ENCODE data around the gene ZC3H12C.
"Not testable (repeated sequence)": the region's sequence is repeated elsewhere in the genome, so short reads cannot be mapped to it uniquely, and the experiment has no call there.

Gene ZC3H12C

DNA sequence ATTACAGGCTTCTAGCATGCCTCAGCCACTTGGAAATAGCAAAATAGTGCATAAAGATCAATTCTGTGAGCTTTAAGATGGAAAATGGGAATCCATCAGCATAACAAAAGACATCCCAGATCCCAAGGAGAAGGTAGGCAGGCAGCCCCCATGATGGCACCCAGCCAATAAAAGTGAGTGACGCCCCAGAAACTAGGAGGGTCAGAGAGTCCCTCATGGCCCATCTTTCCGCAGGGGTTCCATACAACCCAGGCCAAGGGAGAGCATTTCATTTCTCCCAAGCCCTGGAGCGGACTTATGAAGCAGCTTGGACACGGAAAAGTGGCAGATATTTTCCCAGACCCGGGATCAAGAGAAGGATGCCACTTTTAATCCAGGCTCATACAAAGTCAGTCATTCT is 93.3 kb downstream of the ZC3H12C start:
- no peak for DNase-seq

DNA sequence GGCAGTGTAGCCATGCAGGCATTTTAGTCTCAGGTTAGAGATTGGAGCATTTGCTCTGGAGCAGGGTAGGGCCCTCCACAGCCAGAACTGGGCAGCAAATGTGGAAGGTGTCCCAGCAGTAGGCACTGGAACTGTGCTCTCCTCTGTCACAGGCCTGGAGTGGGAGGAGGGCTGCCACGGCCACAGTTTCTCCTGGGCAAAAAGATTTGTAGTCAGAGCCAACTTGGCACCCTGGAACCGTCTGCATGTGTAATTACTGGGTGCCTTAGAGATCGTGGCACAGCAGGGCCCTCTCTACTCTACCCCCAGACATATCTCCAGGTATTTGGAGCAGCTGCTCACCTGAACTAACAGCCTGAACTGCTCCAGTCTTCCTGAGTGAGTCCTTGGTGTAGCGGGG is 93.7 kb downstream of the ZC3H12C start:
- DNase-seq = no peak

DNA sequence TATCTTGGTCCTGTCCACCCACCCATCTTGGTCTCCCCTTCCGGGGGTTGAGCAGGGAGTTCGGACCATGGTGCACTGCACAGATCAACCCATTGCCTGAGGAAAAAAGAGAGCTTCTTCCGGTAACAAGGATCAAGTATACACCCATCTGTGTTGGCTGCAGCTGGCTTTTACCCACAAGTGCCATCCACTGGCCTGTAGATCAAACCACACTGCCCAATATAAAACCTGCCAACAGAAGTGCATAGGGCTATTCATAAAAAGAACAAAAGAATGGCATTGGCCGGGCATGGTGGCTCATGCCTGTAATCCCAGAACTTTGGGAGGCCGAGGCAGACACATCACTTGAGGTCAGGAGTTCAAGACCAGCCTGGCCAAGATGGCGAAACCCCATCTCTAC is 94.5 kb downstream of the ZC3H12C start:
- DNase-seq = no peak

DNA sequence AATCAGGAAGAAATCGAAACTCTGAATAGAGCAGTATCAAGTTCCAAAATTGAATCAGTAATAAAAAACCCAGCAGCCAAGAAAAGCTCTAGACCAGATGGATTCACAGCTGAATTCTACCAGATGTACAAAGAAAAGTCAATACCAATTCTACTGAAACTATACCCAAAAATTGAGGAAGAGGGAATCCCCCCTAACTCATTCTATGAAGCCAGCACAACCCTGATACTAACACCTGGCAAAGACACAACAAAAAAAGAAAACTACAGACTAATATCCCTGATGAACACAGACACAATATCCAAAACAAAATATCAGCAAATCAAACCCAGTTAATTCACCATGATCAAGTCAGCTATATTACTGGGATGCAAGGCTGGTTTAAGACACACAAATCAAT is 97.7 kb downstream of the ZC3H12C start:
- DNase-seq = no peak

DNA sequence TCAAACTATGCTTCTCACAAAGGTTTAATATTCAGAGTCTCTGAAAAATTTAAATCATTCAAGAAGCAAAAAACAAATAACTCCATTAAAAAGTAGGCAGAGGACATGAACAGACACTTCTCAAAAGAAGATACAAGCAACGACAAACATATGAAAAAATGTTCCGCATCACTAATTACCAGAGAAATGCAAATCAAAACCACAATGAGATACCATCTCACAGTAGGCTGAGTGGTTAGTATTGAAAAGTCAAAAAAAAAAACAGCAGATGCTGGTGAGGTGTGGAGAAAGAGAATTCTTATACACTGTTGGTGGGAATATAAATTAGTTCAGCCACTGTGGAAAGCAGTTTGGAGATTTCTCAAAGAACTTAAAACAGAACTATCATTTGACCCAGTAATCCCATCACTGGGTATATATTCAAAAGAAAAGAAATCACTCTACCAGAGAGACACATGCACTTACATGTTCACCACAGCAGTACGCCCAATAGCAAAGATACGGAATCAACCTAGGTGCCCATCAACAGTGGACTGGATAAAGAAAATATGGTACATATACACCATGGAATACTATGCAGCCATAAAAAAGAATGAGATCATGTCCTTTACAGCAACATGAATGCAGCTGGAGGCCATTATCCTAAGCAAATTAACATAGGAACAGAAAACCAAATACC is 99.6 kb downstream of the ZC3H12C start:
- DNase-seq = not testable (repeated sequence)

DNA sequence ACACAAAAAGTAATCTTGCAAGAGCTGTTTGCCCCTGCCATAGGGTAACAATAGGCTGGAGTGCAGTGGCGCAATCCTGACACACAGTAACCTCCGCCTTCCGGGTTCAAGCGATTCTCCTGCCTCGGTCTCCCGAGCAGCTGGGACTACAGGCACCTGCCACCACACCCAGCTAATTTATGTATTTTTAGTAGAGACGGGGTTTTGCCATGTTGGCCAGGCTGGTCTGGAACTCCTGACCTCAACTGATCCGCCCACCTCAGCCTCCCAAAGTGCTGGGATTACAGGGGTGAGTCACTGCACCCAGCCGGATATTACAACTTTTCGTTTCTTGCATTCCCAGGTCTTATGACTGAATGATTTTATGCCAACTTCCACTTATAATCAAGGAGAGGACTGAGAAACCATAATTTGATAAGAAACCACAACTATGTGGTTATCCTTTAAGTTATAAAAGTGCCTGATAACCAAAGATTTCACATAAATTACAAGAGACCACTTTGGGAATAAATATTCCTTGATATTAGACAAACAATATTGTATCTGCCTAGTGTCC is 101.1 kb downstream of the ZC3H12C start:
- DNase-seq = not testable (repeated sequence)

DNA sequence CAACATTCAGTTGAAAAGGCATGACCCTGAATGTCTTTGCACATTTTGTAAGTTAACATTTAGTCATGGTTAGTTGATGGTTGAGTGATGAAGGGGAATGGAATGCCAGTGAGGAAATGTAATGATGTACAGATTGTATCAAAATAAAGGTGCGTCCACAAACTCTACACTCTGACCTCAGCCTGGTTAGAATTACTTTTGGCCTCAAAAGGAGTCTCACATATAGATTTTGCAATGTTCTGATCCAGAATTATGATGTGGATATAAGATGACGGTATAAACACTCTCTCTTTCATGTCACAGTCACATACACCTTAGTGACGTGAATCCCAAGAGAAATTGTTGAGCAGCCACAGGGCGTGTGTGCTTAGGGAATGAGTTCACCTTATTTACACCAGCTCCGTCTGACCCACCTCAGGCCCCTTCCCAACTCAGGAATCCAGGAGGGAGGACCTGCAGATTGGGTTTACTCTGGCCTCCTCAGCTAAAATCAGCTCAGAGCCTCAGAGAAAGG is 103.1 kb downstream of the ZC3H12C start:
- no peak for DNase-seq

DNA sequence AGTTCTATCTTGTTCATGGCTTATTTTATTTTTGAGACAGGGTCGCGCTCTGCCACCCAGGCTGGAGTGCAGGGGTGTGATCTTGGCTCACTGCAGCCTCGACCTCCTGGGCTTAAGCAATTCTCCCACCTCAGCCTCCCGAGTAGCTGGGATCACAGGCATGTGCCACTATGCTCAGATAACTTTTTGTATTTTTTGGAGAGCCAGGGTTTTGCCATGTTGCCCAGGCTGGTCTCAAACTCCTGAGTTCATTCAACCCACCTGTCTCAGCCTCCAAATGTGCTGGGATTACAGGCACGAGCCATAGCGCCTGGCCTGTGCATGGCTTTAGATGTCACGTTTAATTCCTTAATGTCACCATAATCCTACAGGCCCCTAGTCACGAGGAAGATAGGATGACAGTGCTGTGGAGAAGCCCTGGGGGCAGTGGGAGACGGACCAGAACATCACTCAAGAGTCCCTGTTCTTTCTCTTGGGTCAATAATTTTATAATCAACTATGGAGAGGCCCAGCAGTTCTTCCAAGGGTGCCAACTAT is 103.8 kb downstream of the ZC3H12C start:
- DNase-seq = no peak

DNA sequence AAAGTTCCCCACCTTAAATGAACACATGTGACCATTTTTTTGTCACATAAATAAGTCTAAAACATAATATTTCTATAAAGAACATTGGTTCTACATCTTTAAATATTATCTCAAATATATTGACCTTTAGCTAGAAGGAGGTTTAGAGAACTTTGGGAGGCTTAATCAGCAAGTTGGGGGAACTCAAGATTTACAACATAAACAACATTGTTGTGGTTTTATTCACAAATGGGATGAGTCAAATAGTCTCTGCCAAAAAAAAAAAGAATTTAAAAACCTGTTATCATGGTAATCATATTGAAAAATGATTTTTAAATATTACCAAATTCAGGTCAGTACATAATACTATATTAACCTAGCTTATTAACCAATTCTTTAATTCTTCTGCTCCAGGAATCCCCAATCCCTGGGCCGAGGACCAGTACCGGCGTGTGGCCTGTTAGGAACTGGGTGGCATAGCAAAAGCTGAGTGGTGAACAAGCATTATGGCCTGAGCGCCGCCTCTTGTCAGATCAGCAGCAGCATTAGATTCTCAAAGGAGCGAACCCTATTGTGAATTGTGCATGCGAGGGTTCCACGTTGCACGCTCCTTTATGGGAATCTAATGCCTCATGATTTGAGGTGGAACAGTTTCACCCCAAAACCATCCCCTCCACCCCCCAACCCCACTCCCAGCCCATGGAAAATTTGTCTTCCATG is 105.0 kb downstream of the ZC3H12C start:
- no peak for DNase-seq

DNA sequence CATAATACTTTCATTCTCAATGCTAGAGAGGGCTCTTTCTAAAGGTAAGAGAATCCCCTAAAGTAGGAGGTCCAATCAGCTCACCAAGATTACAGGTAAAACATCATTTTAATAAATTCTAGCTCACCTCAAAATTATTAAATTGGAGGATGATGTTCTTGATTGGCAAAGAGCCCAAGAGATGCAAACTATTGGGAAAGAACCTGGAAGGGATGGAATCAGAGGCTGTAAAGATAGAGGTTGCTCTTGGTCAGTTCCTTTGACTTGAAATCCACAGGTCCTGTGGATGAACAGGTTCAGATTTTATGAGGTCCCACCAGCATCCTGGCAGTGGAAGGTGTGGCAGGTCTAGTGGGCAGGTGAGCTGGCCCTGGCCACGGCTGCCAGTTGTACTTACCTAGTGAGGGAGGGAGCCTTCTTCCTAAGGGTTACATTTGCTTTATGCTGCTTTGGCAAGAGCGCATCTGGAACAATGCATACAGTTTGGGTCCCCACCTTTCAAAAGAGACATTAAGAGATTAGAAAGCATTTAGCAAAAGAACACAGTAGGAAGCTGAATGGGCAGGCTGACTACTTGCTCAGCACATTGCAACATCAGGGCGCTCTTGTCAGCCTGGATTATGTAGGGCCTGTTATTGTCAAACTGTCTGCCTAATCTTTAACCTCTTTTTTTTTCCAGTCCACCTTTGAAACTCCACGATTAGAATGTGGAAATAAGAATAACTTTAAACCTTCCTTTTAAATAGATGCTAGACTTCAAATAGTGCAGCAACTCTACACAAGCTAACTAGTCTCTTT is 106.2 kb downstream of the ZC3H12C start:
- no peak for DNase-seq

DNA sequence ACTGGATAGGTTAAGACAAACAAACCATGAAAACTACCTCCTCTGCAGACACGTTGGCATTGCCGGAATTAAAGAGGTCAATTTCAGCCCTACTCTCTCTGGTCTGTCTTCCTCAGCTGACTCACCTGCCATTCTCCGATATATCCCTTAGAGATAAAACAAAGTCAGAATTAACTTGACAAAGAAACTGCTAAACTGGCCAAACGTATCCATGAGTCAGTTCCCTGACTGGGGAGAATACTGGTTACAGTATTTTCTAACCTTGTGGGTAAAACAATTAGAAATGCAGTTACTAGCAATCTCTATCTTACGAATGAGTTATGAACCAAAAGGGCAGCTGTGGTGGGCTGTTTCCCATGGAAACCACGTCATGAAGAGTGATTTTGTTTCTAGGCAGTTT is 107.0 kb downstream of the ZC3H12C start:
- DNase-seq = no peak

DNA sequence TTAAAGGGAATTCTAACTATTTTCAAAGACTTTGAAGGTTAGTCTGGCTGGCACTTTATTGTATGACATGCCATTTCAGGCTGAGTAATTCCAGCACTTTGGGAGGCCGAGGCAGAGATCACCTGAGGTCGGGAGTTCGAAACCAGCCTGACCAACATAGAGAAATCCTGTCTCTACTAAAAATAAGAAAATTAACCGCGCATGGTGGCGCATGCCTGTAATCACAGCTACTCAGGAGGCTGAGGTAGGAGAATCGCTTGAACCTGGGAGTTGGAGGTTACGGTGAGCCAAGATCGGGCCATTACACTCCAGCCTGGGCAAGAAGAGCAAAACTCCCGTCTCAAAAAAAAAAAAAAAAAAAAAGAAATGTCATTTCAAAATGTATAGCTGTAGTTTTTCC is 107.6 kb downstream of the ZC3H12C start:
- no peak for DNase-seq

DNA sequence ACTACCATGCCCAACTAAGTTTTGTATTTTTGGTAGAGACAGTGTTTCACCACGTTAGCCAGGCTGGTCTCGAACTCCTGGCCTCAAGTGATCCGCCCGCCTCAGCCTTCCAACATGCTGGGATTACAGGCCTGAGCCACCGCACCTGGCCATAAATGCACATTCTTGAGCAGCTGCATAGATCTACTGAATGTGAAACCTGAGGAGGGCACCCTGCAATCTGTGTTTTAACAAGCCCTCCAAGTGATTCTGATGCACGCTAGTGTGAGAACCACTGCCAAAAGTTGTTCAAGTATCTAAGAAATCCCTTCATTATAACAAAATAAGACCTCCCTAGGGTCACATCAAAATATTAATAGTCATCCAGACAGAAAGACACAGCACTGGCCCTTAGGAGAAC is 113.9 kb downstream of the ZC3H12C start:
- no peak for DNase-seq

DNA sequence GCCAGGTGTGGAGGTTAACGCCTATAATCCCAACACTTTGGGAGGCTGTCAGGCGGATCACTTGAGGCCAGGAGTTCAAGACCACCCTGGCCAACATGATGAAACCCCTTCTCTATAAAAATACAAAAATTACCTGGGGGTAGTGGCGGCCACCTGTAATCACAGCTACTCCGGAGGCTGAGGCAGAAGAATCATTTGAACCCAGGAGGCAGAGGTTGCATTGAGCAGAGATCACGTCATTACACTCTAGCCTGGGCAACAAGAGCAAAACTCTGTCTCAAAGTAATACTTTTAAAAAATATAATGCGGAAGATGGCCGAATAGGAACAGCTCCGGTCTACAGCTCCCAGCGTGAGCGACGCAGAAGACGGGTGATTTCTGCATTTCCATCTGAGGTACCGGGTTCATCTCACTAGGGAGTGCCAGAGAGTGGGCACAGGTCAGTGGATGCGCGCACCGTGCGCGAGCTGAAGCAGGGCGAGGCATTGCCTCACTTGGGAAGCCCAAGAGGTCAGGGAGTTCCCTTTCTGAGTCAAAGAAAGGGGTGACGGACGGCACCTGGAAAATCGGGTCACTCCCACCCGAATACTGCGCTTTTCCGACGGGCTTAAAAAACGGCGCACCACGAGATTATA is 115.6 kb downstream of the ZC3H12C start:
- not testable (repeated sequence) for DNase-seq

DNA sequence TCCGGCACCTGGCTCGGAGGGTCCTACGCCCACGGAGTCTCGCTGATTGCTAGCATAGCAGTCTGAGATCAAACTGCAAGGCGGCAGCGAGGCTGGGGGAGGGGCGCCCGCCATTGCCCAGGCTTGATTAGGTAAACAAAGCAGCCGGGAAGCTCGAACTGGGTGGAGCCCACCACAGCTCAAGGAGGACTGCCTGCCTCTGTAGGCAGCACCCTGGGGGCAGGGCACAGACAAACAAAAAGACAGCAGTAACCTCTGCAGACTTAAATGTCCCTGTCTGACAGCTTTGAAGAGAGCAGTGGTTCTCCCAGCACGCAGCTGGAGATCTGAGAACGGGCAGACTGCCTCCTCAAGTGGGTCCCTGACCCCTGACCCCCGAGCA is 116.1 kb downstream of the ZC3H12C start:
- DNase-seq = not testable (repeated sequence)

DNA sequence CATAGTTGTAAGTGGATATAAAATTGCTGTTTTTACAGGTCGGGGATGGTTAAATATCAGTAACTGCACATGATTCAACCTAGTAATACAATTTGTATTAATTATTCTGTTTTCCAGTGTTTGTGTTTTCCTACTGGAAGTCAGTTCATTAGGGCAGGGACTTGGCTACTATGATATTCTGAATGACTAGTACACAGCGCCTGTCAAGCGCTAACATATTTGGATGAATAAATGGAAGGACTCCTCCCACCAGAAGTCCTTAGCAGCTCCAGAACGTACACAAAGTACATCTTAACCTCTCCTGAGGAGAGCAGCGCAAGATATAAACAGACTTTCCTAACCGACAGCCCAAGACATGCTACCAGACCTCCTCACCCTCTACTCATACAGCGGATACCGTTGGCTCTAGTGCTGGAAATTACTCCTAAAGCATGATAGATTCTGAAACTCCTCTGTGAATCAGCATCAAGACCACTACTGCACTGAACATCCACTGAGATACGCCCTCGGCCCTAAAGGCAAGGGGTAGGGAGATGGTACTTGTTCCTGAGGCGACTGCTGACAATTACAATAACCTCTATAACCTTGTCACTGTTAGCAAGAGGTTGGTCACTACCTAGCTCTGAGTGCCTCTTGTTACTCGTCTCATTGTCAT is 124.2 kb downstream of the ZC3H12C start:
- DNase-seq = no peak

DNA sequence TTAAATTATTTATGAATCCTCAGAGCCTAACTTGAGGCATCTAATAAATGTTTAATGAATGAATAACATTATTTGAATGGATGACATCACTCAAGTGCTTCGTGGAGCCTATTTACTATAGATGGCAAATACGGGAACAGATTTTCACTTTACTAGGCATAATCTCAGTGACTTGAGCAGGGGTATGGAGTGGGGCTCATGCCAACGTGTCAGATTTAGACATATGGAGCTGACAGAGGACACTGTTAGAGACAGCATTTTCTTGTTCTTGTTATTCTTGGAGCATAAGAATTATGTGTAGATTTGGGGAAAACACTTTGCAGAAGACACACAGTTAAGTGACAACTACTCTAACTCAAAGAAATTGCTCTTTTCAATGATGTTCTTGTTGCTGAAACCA is 124.7 kb downstream of the ZC3H12C start:
- DNase-seq = no peak

DNA sequence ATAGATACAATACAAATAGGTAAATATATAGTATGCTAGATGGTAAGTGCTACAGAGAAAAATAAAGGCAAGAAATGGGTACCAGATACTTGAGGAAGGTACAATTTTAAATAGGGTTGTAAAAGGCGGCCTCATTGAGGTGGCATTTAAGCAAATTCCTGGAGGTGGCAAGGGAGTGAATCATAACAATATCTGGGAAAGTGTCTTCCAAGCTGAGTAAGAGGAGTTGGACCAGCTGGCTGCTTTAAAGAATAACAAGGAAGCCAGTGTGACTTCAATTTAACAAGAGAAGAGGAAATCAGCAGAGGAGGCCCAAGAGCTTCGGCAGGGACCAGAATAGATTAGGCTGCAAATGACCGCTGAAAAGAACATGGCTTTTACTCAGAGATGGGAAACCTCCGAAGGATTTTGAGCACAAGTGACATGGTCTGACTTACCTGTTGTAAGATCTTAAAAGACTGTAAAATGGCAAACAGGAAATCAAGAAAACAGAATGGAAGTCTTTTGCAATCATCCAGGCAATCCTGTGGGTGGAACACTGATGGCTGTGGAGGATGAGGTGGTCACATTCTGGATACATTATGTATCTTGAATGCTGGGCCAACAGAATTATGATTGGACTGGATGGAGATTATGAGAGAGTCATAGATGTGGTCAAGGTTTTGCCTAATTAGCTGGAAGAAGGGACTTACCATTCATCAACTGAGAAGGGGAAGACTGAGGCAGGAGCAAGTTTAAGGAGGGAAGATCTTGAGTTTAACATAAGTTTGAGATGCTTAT is 126.0 kb downstream of the ZC3H12C start:
- DNase-seq = no peak

Measured in activated CD4-positive, alpha-beta T cell treated with anti-CD3 and anti-CD28 coated beads, Interleukin-2, amount 50 U/mL, for 48 hours (primary cell).